ENCODE measurements around the gene IL4I1. TPM values are rescaled to one million over a fixed set of nuclear protein-coding genes. Genes with fewer than 3 reads are reported as not detected.

Gene IL4I1
- total RNA-seq, 1 donor from 2014 or later = 1.9 TPM

GRCh38 chr19:49863935-49864320 lies 32.8 kb downstream of the IL4I1 start:
- no peak for DNase-seq (ENCODE audit: low spot score)

GRCh38 chr19:49863254-49863934 lies 33.3 kb downstream of the IL4I1 start:
- peak; percentile 42 for DNase-seq (ENCODE audit: low spot score)

- DNase-seq (ENCODE audit: low spot score) = no peak
Observed at GRCh38 chr19:49862391-49863253, 34.1 kb downstream of the IL4I1 start.

GRCh38 chr19:49861541-49862378 lies 34.9 kb downstream of the IL4I1 start:
- DNase-seq (ENCODE audit: low spot score) = no peak

- DNase-seq (ENCODE audit: low spot score) = peak; percentile 61
Observed at GRCh38 chr19:49861107-49861506, 35.6 kb downstream of the IL4I1 start.

DNA sequence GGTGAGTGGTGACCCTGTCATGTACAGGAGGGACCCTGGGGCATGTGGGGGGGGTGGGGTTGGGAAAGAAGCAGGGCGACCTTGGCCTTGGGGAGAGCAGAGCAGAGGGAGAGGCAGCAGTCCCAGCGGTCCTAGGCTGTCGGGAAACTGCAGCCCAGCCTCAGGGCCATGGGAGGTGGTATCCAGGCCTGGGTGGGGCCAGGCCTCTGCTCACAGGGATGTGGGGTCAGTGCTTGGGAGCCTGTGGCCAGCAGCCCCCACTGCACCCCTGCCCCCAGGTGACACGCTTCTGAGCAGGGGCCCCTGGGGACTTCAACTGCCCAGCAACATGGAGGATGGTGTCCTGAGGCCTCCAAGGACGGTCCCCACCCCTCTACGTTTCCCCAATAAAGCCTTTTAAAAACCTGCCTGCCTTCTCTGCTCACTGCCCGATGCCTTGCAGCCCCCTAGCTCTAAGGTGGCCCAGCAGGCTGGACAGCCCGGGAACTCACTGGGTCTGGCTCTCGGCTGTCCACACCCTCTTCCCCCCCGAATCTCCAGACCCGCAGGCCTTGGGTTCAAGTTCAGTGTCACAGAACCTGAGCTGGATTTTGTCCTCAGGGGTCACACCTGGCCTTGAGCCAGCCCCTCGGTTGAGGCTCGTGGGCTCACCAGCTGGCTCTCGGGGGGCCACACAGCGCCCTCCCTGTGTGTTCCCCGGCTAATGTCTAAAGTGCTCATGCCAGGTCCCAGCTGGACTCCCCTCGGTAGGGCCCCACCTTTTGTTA lies 36.2 kb downstream of the IL4I1 start:
- peak; percentile 42 for DNase-seq (ENCODE audit: low spot score)

DNA sequence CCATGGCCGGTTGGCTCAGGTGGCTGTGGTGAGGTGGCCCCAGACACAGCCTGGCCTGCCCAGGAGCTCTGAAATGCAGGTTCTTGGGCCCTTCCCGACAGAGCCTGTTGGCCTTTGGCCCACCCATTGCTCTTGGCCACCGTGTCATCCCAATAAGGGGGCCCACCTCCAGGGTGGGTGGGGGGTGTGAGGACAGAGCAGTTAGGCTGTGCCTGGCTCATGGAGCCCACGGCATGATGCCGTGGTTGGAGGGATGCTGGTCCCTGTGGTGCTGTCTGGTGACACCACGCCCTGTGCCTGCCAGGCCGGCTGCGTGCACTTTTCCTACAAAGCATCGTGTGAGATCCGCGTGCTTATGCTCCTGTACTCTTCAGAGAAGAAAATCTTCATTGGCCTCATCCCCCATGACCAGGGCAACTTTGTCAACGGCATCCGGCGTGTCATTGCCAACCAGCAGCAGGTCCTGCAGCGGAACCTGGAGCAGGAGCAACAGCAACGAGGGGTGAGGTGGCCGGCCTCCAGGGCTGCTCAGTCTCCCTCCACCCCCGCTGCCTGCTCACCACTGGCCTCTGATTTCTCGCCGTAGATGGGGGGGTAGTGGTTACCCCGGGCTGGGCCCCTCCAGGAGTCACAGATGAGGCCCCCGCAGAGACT lies 36.9 kb downstream of the IL4I1 start:
- DNase-seq (ENCODE audit: low spot score) = peak; percentile 42

- DNase-seq (ENCODE audit: low spot score) = no peak
Observed at GRCh38 chr19:49858088-49858985, 38.4 kb downstream of the IL4I1 start.

DNA sequence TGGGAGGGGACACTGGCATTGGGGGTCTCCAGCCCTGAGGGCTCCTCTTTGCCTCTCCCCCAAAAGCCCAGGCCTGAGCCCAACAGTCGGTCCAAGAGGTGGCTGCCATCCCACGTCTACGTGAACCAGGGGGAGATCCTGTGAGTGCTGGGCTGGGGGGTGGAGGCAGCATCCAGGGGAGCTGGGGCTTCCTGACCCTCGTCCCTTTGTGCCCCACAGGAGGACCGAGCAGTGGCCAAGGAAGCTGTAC lies 38.9 kb downstream of the IL4I1 start:
- DNase-seq (ENCODE audit: low spot score) = no peak

GRCh38 chr19:49857061-49857837 lies 39.4 kb downstream of the IL4I1 start:
- DNase-seq (ENCODE audit: low spot score) = no peak

DNA sequence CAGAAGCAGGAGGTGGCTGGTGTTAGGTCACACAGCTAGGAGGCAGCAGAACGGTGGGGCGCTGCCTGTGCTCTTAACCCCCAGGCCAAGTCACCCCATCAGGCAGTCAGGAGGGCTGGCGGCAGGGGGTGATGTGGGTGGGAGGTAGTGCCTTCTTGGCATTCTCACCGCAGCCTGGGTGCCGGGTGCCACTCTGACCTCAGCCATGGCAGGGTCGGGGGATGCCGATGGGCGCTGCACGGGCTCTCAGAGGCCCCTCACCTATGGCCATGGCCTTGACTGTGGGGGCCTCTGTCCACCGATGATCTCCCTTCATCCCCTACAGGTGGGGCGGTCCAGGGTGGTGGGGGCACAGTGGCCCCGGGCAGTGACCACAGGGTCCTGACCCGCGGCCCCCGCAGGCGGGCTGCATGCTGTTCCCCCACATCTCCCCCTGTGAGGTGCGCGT lies 40.1 kb downstream of the IL4I1 start:
- DNase-seq (ENCODE audit: low spot score) = no peak

- no peak for DNase-seq (ENCODE audit: low spot score)
Observed at GRCh38 chr19:49855676-49856573, 40.8 kb downstream of the IL4I1 start.

GRCh38 chr19:49855277-49855675 lies 41.4 kb downstream of the IL4I1 start:
- DNase-seq (ENCODE audit: low spot score) = no peak

- no peak for DNase-seq (ENCODE audit: low spot score)
Observed at GRCh38 chr19:49854378-49855263, 42.1 kb downstream of the IL4I1 start.

- DNase-seq (ENCODE audit: low spot score) = no peak
Observed at GRCh38 chr19:49853852-49854377, 42.8 kb downstream of the IL4I1 start.

GRCh38 chr19:49852631-49853126 lies 44.0 kb downstream of the IL4I1 start:
- no peak for DNase-seq (ENCODE audit: low spot score)
